MM.1S (cell line): ENCODE data around the gene BBOX1.

Source experiments
- EZH2 ChIP-seq: fragments of 300-600 bp; sonication (generic); optimal IDR thresholded peaks from 2 replicates; pipeline ENCODE3; 2017; ENCODE audit warnings: low read depth, mild to moderate bottlenecking, antibody characterized with exemption, low read length, mixed read lengths
- TF ChIP-seq, protein P1 (sequence below): fragments of 300-600 bp; sonication (generic); IDR thresholded peaks from 2 replicates; pipeline ENCODE4 v1.5.1; 2016; ENCODE audit warnings: antibody characterized with exemption, low read length, mixed read lengths

DNA sequence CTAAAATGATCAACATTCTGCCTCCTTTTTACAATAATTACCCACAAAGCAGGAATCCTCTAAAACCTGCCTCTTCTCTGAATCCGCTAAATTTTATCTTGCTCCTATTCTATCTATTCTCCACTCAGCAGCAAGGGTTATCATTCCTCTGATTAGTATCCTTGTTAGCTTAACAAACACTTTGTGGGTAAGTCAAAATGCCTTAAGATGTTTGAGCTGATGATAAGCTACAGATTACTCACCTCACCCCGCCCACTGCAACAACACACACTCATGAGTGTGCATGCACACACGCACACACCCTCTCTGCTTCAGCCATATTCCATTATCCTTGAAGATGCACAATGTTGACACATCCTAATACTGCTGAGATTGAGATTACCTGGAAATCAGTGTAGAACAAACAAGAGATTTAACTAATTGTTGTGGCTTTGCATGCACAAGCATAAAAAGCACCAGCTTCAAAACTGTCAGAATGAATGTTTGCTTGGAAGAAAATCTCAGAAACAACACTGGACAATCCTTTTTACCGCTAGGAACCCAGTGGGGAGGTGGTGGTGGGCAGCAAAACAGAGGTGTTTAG is 130.9 kb downstream of the BBOX1 start:
- TF ChIP-seq, protein P1, sequence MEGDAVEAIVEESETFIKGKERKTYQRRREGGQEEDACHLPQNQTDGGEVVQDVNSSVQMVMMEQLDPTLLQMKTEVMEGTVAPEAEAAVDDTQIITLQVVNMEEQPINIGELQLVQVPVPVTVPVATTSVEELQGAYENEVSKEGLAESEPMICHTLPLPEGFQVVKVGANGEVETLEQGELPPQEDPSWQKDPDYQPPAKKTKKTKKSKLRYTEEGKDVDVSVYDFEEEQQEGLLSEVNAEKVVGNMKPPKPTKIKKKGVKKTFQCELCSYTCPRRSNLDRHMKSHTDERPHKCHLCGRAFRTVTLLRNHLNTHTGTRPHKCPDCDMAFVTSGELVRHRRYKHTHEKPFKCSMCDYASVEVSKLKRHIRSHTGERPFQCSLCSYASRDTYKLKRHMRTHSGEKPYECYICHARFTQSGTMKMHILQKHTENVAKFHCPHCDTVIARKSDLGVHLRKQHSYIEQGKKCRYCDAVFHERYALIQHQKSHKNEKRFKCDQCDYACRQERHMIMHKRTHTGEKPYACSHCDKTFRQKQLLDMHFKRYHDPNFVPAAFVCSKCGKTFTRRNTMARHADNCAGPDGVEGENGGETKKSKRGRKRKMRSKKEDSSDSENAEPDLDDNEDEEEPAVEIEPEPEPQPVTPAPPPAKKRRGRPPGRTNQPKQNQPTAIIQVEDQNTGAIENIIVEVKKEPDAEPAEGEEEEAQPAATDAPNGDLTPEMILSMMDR = no peak
- TF ChIP-seq EZH2 = no peak
